HepG2 (cell line): ENCODE measurements around the gene KIAA0825. TPM values are rescaled to one million over a fixed set of nuclear protein-coding genes. Genes with fewer than 3 reads are reported as not detected.

Experiments used
- ATAC-seq: fragments of 200-7000 bp; cut with Tn5 transposase; 3 replicates; pipeline ENCODE4 v1.9.1; 2020; ENCODE audit warnings: mild to moderate bottlenecking, moderate library complexity
- BruUV-seq: library from RNA; stranded (reverse); fragments of 400-500 nt; replicated peaks from 2 replicates; lab custom pipeline; 2021; lab: Mats Ljungman, UMichigan
- CTCF ChIA-PET: fragments of 300-600 bp; formaldehyde crosslinking; extraction: SDS; loops from one replicate; lab custom pipeline; 2021; ENCODE audit warnings: low total read pairs, inconsistent platforms, low intra/inter-chr PET ratio; lab: Yijun Ruan, JAX
- POLR2A ChIA-PET: fragments of 350-600 bp; sonication (Branson Sonifier 250); formaldehyde crosslinking; loops from one replicate; lab custom pipeline; 2020; ENCODE audit warnings: antibody characterized with exemption, inconsistent platforms; lab: Yijun Ruan, JAX
- DNase-seq: peaks from one replicate; pipeline ENCODE4 v3.0.0-alpha.2; 2015; ENCODE audit warnings: low spot score
- FAIRE-seq: peaks from 3 replicates; lab custom pipeline; 2011; peaks lifted over from hg19 to GRCh38; lab: Jason Lieb, UNC
- H2AFZ ChIP-seq: one replicate; pipeline ENCODE4 v1.6.1; 2011; ENCODE audit warnings: low read length, inconsistent platforms
- H3K27ac ChIP-seq: fragments of 300-600 bp; 3 replicates; pipeline ENCODE4 v1.8.0; 2011; ENCODE audit warnings: mixed run types, mild to moderate bottlenecking, mixed read lengths, low read length, inconsistent platforms; ENCODE audit not compliant: insufficient read depth; ENCODE audit errors: extremely low read length
- H3K27me3 ChIP-seq, 2 experiments: fragments of 200-600 bp in 1 of 2; 2 replicates in 1 of 2; 3 replicates in 1 of 2; pipeline versions ENCODE4 v1.6.0 to v1.8.0; 2011; ENCODE audit warnings: low read length in 2 of 2, mild to moderate bottlenecking in 2 of 2, moderate library complexity in 2 of 2, inconsistent platforms in 1 of 2; ENCODE audit not compliant: insufficient read depth in 2 of 2, control insufficient read depth in 1 of 2
- H3K36me3 ChIP-seq, 2 experiments: fragments of 200-600 bp in 1 of 2; replicated peaks in 1 of 2; 2 replicates in 1 of 2; 3 replicates in 1 of 2; pipeline versions ENCODE4 v1.5.1 to v1.8.0; 2011; ENCODE audit warnings: low read length in 2 of 2, inconsistent platforms in 1 of 2; ENCODE audit not compliant: insufficient read depth in 2 of 2, control insufficient read depth in 1 of 2
- H3K4me1 ChIP-seq: 2 replicates; pipeline ENCODE4 v1.5.1; 2012; ENCODE audit warnings: low read length, inconsistent platforms; ENCODE audit not compliant: insufficient read depth
- H3K4me2 ChIP-seq: 2 replicates; pipeline ENCODE4 v1.6.0; 2011; ENCODE audit warnings: low read depth, low read length, inconsistent platforms
- H3K4me3 ChIP-seq, 3 experiments: fragments of 200-600 bp in 1 of 3; sonication (generic), shearing (Covaris generic) in 1 of 3; replicated peaks in 1 of 3; 2 replicates each; pipeline ENCODE4 v1.5.1; 2011 to 2016; ENCODE audit warnings: low read length in 3 of 3, inconsistent platforms in 2 of 3, low read depth in 2 of 3, mild to moderate bottlenecking in 2 of 3, control low read depth in 1 of 3, mixed read lengths in 1 of 3; ENCODE audit not compliant: insufficient read depth in 1 of 3
- H3K79me2 ChIP-seq: one replicate; pipeline ENCODE4 v1.6.1; 2011; ENCODE audit warnings: low read length, inconsistent platforms; ENCODE audit not compliant: insufficient read depth
- H3K9ac ChIP-seq: 2 replicates; pipeline ENCODE4 v1.6.0; 2011; ENCODE audit warnings: mild to moderate bottlenecking, low read depth, low read length, inconsistent platforms; ENCODE audit not compliant: insufficient read depth
- H3K9me3 ChIP-seq: 2 replicates; pipeline ENCODE4 v1.5.1; 2012; ENCODE audit warnings: mild to moderate bottlenecking, low read length
- H4K20me1 ChIP-seq: 2 replicates; pipeline ENCODE4 v1.6.0; 2011; ENCODE audit warnings: inconsistent platforms, mild to moderate bottlenecking, low read length, moderate library complexity; ENCODE audit not compliant: insufficient read depth
- ELF3 ChIP-seq: IDR thresholded peaks from 2 replicates; pipeline ENCODE4 v1.6.1; 2016; ENCODE audit warnings: missing genetic modification reagents, missing compliant biosample characterization
- ONECUT2 ChIP-seq: sonication (generic); formaldehyde crosslinking; IDR thresholded peaks from 2 replicates; pipeline ENCODE4 v1.4.0; 2020; ENCODE audit warnings: missing genetic modification reagents
- RFX3 ChIP-seq: IDR thresholded peaks from 2 replicates; pipeline ENCODE4 v1.6.1; 2016; ENCODE audit warnings: missing biosample characterization, missing genetic modification reagents
- TAF1 ChIP-seq: sonication (generic); formaldehyde crosslinking; IDR thresholded peaks from 2 replicates; pipeline ENCODE4 v1.4.0; 2020; ENCODE audit warnings: missing genetic modification reagents
- WIZ ChIP-seq: sonication (generic); formaldehyde crosslinking; IDR thresholded peaks from 2 replicates; pipeline ENCODE4 v1.5.1; 2020; ENCODE audit warnings: mild to moderate bottlenecking, missing genetic modification reagents
- YY1 ChIP-seq: IDR thresholded peaks from 2 replicates; pipeline ENCODE4 v1.6.1; 2011; ENCODE audit warnings: low read length, low read depth, moderate library complexity, mild to moderate bottlenecking; ENCODE audit not compliant: insufficient read depth, insufficient replicate concordance
- ZBTB7B ChIP-seq: sonication (generic); formaldehyde crosslinking; IDR thresholded peaks from 2 replicates; pipeline ENCODE4 v1.4.0; 2020; ENCODE audit warnings: missing genetic modification reagents
- ZNF446 ChIP-seq: sonication (generic); formaldehyde crosslinking; IDR thresholded peaks from 2 replicates; pipeline ENCODE4 v1.5.0; 2020; ENCODE audit warnings: mild to moderate bottlenecking, missing genetic modification reagents
- ZNF7 ChIP-seq: IDR thresholded peaks from 2 replicates; pipeline ENCODE4 v1.6.1; 2016; ENCODE audit warnings: missing biosample characterization, missing genetic modification reagents
- ZNF788 ChIP-seq: sonication (generic); formaldehyde crosslinking; IDR thresholded peaks from 2 replicates; pipeline ENCODE4 v1.5.0; 2020; ENCODE audit warnings: mild to moderate bottlenecking, missing genetic modification reagents, borderline replicate concordance
- WGBS: methylation state at CpG from one replicate; pipeline ENCODE4 v1.1.6; 2017; ENCODE audit warnings: low lambda C conversion rate; 5-methylcytosine and 5-hydroxymethylcytosine counted together
- in situ Hi-C: cut with HindIII; loops from 2 replicates; pipeline ENCODE4 v1.10.0; 2017; ENCODE audit warnings: low pct_unique_long_range_greater_than_20kb; ENCODE audit not compliant: extremely low pct_ligation_motif_present
- intact Hi-C: fragments of 100-400 bp; cut with micrococcal nuclease; formaldehyde crosslinking; loops from one replicate; pipeline ENCODE4 v1.10.0; 2022; ENCODE audit not compliant: unreplicated experiment
- polyA plus RNA-seq, 8 experiments: library from polyadenylated mRNA; depleted of rRNA in 3 of 8; stranded (reverse) in 7 of 8; unstranded in 1 of 8; fragments of >200 nt; fragmentation: Illumina TruSeq in 4 of 8; extraction: Trizol in 4 of 8; gene quantifications; 2 replicates each; pipeline versions ENCODE4 v1.2.1 to v1.2.3, GENCODE V29; 2011 to 2016; ENCODE audit warnings: low read depth in 4 of 8, missing spikeins in 1 of 8, mixed read lengths in 1 of 8; ENCODE audit not compliant: insufficient read depth in 1 of 8
- total RNA-seq, 5 experiments: library from RNA; depleted of rRNA; stranded (reverse); fragments of >200 nt; fragmentation: Illumina TruSeq; extraction: Trizol; gene quantifications; 2 replicates each; pipeline ENCODE4 v1.2.3, GENCODE V29; 2016; ENCODE audit warnings: low read depth in 1 of 5
- TF ChIP-seq, protein P1 (sequence below): sonication (generic); formaldehyde crosslinking; IDR thresholded peaks from 2 replicates; pipeline ENCODE4 v1.4.0; 2020; ENCODE audit warnings: mild to moderate bottlenecking, missing genetic modification reagents

Gene KIAA0825
- total and polyA plus RNA-seq, 2 of the 13 experiments (the other 11 are each of a cell fraction or from before 2014, with no cell fraction given) = 0.05 to 0.51 TPM

DNA sequence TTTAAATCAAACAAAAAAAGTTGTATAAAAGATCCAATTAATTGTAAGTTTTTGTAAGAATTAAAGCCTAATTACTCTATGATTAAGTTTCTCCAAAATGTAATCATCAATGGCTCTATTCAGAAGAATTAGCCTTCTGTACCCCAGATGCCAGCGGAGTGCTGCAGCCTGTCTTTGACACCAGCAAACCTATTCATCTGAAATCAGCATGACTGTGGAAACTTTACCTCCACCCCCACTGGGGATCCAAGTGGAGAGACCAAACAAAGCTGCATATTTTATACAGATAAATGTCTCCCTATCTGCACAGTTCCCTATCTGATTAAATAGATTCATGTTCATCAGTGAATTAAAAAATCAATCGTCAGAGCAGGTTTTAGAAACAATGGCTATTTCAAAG, 426.8 kb downstream of the KIAA0825 start (continued):
- TF ChIP-seq ZBTB7B (CRISPR knock-in tag) = no peak
- no peak for TF ChIP-seq ZNF788 (CRISPR knock-in tag)
- no peak for TF ChIP-seq ONECUT2 (CRISPR knock-in tag)
- no peak for TF ChIP-seq YY1

DNA sequence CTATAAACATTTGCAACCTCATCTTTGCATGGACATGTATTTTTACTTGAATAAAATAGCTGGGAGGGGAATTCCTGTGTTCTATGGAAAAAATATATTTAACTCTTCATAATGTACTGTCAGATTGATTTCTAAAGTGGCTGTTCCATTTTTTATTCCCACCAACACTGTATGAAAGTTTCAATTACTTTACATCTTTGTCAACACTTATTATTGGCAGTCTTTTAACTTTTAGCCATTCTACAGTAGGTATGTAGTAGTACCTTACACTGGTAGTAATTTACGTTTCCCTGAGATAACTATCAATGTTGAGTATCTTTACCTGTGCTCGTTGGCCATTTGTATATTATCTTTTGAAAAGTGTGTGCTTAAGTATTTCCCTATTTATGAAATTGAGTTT, 429.7 kb downstream of the KIAA0825 start:
- ATAC-seq (no peak), DNase-seq (no peak), FAIRE-seq (no peak)
- 0% methylated on average over 2 of the region's 2 CpGs for WGBS
- CTCF ChIA-PET = no interaction called here
- Histone ChIP-seq H3K79me2 (no peaks in the 10 kb centered on the region), H3K36me3 (no peaks in the 10 kb centered on the region), H4K20me1 (no peaks in the 10 kb centered on the region), H3K9ac (no peak overlapping the region), H3K27ac (no peak overlapping the region), H3K4me1 (no peaks in the 10 kb centered on the region), H3K4me2 (no peak overlapping the region), H3K4me3 (no peak overlapping the region), H3K27me3 (no peaks in the 10 kb centered on the region), H2AFZ (no peak overlapping the region), H3K9me3 (no peaks in the 10 kb centered on the region)
- POLR2A ChIA-PET = no interaction called here
- TF ChIP-seq ONECUT2 (CRISPR knock-in tag) = no peak
- no peak for TF ChIP-seq WIZ (CRISPR knock-in tag)
- no peak for TF ChIP-seq TAF1 (CRISPR knock-in tag)
- TF ChIP-seq ZNF446 (CRISPR knock-in tag) = no peak
- no peak for TF ChIP-seq RFX3 (CRISPR knock-in tag)
- TF ChIP-seq ELF3 = no peak
- TF ChIP-seq ZNF7 (CRISPR knock-in tag) = peak; percentile 73; the same call in 1 of the 2 replicates
- TF ChIP-seq, protein P1, sequence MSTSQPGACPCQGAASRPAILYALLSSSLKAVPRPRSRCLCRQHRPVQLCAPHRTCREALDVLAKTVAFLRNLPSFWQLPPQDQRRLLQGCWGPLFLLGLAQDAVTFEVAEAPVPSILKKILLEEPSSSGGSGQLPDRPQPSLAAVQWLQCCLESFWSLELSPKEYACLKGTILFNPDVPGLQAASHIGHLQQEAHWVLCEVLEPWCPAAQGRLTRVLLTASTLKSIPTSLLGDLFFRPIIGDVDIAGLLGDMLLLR (CRISPR knock-in tag) = no peak
- in situ Hi-C loops (no loop called here), intact Hi-C loops (no loop called here)
- no TSS peak for BruUV-seq
